SU-DHL-6 (cell line): ENCODE measurements around the gene RACGAP1.

Experiments
- H2AFZ ChIP-seq: fragments of 200-600 bp; sonication (generic); 2 replicates; pipeline ENCODE4 v1.6.1; 2014; ENCODE audit warnings: low read depth, mild to moderate bottlenecking, moderate library complexity, mixed read lengths, antibody characterized with exemption, low read length; ENCODE audit not compliant: severe bottlenecking
- H3F3A ChIP-seq: fragments of 200-600 bp; shearing (Covaris generic); 2 replicates; pipeline ENCODE4 v1.6.0; 2016; ENCODE audit warnings: antibody characterized with exemption, mild to moderate bottlenecking; ENCODE audit not compliant: insufficient read depth
- H3K27ac ChIP-seq: fragments of 200-600 bp; sonication (generic); 2 replicates; pipeline ENCODE4 v1.5.1; 2016; ENCODE audit warnings: low read depth, mild to moderate bottlenecking, low read length, moderate library complexity, mixed read lengths
- H3K27me3 ChIP-seq: fragments of 200-600 bp; sonication (generic), shearing (Covaris generic); 2 replicates; pipeline ENCODE4 v1.6.0; 2014; ENCODE audit warnings: mild to moderate bottlenecking, low read length
- H3K36me3 ChIP-seq: fragments of 200-600 bp; sonication (generic); 2 replicates; pipeline ENCODE4 v1.6.1; 2014; ENCODE audit warnings: mild to moderate bottlenecking, low read length, mixed read lengths
- H3K4me2 ChIP-seq: fragments of 300-600, 200-600 bp; shearing (Covaris generic), sonication (generic); 2 replicates; pipeline ENCODE4 v1.6.0; 2014; ENCODE audit warnings: low read length, low read depth, mild to moderate bottlenecking; ENCODE audit not compliant: poor library complexity, severe bottlenecking
- H3K4me3 ChIP-seq: fragments of 200-600 bp; sonication (generic); 2 replicates; pipeline ENCODE4 v1.5.1; 2014; ENCODE audit warnings: antibody characterized with exemption, low read length, mild to moderate bottlenecking, mixed read lengths; ENCODE audit not compliant: insufficient read depth, poor library complexity, severe bottlenecking
- H3K79me2 ChIP-seq: fragments of 200-600 bp; sonication (generic); 2 replicates; pipeline ENCODE4 v1.6.1; 2014; ENCODE audit warnings: mild to moderate bottlenecking, low read length, moderate library complexity; ENCODE audit not compliant: insufficient read depth
- H3K9ac ChIP-seq: fragments of 200-600 bp; sonication (generic); 2 replicates; pipeline ENCODE4 v1.7.0; 2014; ENCODE audit warnings: mild to moderate bottlenecking, low read length
- H3K9me2 ChIP-seq: fragments of 200-600 bp; sonication (generic); replicated peaks from 2 replicates; pipeline ENCODE4 v1.6.1; 2014; ENCODE audit warnings: low read length; ENCODE audit not compliant: insufficient read depth
- H3K9me3 ChIP-seq: fragments of 200-600 bp; sonication (generic); 2 replicates; pipeline ENCODE4 v1.6.1; 2014; ENCODE audit warnings: low read length, mixed read lengths; ENCODE audit not compliant: insufficient read depth
- H4K20me1 ChIP-seq: fragments of 200-600 bp; sonication (generic); 2 replicates; pipeline ENCODE4 v1.6.1; 2014; ENCODE audit warnings: low read depth, mild to moderate bottlenecking, antibody characterized with exemption, low read length, moderate library complexity, mixed read lengths
- CTCF ChIP-seq: fragments of 200-600 bp; sonication (generic); IDR thresholded peaks from one replicate; pipeline ENCODE4 v1.5.1; 2017; ENCODE audit warnings: antibody characterized with exemption, mild to moderate bottlenecking, low read length, moderate library complexity; ENCODE audit not compliant: insufficient read depth, poor library complexity, severe bottlenecking
- EZH2phosphoT487 ChIP-seq: fragments of 200-600 bp; sonication (generic), shearing (Covaris generic); conservative IDR thresholded peaks from 2 replicates; pipeline ENCODE4 v1.6.1; 2018; ENCODE audit warnings: mild to moderate bottlenecking, antibody characterized with exemption, low read length, moderate library complexity, mixed read lengths

RACGAP1 gene

GRCh38 chr12:49946086-49946485 lies 79.2 kb downstream of the RACGAP1 start:
- Histone ChIP-seq H3K4me3 (no peak overlapping the region), H3K36me3 (no peaks in the 10 kb centered on the region), H3K9me3 (no peaks in the 10 kb centered on the region), H3K4me2 (no peak overlapping the region), H3K79me2 (no peaks in the 10 kb centered on the region), H2AFZ (no peak overlapping the region), H3K9me2 (no peaks in the 10 kb centered on the region), H4K20me1 (no peaks in the 10 kb centered on the region), H3K9ac (no peak overlapping the region), H3K27me3 (no peaks in the 10 kb centered on the region), H3K27ac (no peak overlapping the region), H3F3A (no peaks in the 10 kb centered on the region)
- no peak for TF ChIP-seq CTCF
- TF ChIP-seq EZH2phosphoT487: no peak

GRCh38 chr12:49945394-49946080 lies 79.8 kb downstream of the RACGAP1 start:
- H2AFZ ChIP-seq: no peak overlapping the region
- no peaks in the 10 kb centered on the region for H3K36me3 ChIP-seq
- H3K4me2 ChIP-seq: no peak overlapping the region
- H3K27me3 ChIP-seq: no peaks in the 10 kb centered on the region
- no peak overlapping the region for H3K9ac ChIP-seq
- no peaks in the 10 kb centered on the region for H3F3A ChIP-seq
- H3K27ac ChIP-seq: no peak overlapping the region
- H3K9me2 ChIP-seq: no peaks in the 10 kb centered on the region
- TF ChIP-seq CTCF: peak; percentile 75
- TF ChIP-seq EZH2phosphoT487: no peak
- H3K79me2 ChIP-seq: no peaks in the 10 kb centered on the region
- no peak overlapping the region for H3K4me3 ChIP-seq
- no peaks in the 10 kb centered on the region for H4K20me1 ChIP-seq
- H3K9me3 ChIP-seq: no peaks in the 10 kb centered on the region

GRCh38 chr12:49944718-49945117 lies 80.6 kb downstream of the RACGAP1 start:
- Histone ChIP-seq H3K27ac (no peak overlapping the region), H3K79me2 (no peaks in the 10 kb centered on the region), H3K4me3 (no peak overlapping the region), H3K9ac (no peak overlapping the region), H3K27me3 (no peaks in the 10 kb centered on the region), H3F3A (no peaks in the 10 kb centered on the region), H3K4me2 (no peak overlapping the region), H3K9me3 (no peaks in the 10 kb centered on the region), H4K20me1 (no peaks in the 10 kb centered on the region), H2AFZ (no peak overlapping the region), H3K9me2 (no peaks in the 10 kb centered on the region), H3K36me3 (no peaks in the 10 kb centered on the region)
- TF ChIP-seq CTCF: no peak
- TF ChIP-seq EZH2phosphoT487: no peak
